ENCODE data around the gene CCT8L2. TPM values are rescaled to one million over a fixed set of nuclear protein-coding genes. Genes with fewer than 3 reads are reported as not detected.
"Not testable (repeated sequence)": the region's sequence is repeated elsewhere in the genome, so short reads cannot be mapped to it uniquely, and the experiment has no call there.

Gene CCT8L2
- total RNA-seq, 4 donors from 2014 or later, result not detected

- 60% methylated on average over 2 of the region's 2 CpGs; no CpG with 5 or more reads in 1 of the 2 donors for WGBS, 2 donors (ENCODE audit: low coverage in 1 of 2)
Observed at GRCh38 chr22:16586170-16586569, 6.4 kb downstream of the CCT8L2 start.

GRCh38 chr22:16580872-16581271 lies 11.7 kb downstream of the CCT8L2 start:
- WGBS, 2 donors (ENCODE audit: low coverage in 1 of 2), result 80 to 89% methylated on average over 1 of the region's 2 CpGs
- not testable (repeated sequence) for H3K9me3 ChIP-seq, H3K36me3 ChIP-seq, H3K27ac ChIP-seq, H3K4me1 ChIP-seq, ATAC-seq, H3K4me3 ChIP-seq
- peaks cover 11% of the 10 kb centered on the region for H3K27me3 ChIP-seq

More at GRCh38 chr22:16586170-16586569, 6.4 kb downstream of the CCT8L2 start:
- TF ChIP-seq CTCF (IDR thresholded peaks at IDR 0.05) (no peak), POLR2AphosphoS5 (IDR thresholded peaks at IDR 0.05) (no peak), EP300 (IDR thresholded peaks at IDR 0.05) (no peak), POLR2A (IDR thresholded peaks at IDR 0.05) (no peak)
- Histone ChIP-seq H3K4me3 (no peak overlapping the region), H3K36me3 (no peaks in the 10 kb centered on the region), H3K9me3 (no peaks in the 10 kb centered on the region), H3K27me3 (peaks cover 10% of the 10 kb centered on the region), H3K4me1 (no peaks in the 10 kb centered on the region), H3K27ac (no peak overlapping the region)
- ATAC-seq, result no peak

- not testable (repeated sequence) for ATAC-seq, H3K27ac ChIP-seq, H3K4me1 ChIP-seq, H3K36me3 ChIP-seq, H3K27me3 ChIP-seq, H3K9me3 ChIP-seq, H3K4me3 ChIP-seq
- WGBS, 2 donors (ENCODE audit: low coverage in 1 of 2), result 30 to 64% methylated on average over 1 of the region's 2 CpGs
Observed at GRCh38 chr22:16569240-16569834, 23.3 kb downstream of the CCT8L2 start.

- TF ChIP-seq CTCF (IDR thresholded peaks at IDR 0.05) (no peak), POLR2A (IDR thresholded peaks at IDR 0.05) (no peak), EP300 (IDR thresholded peaks at IDR 0.05) (no peak), POLR2AphosphoS5 (IDR thresholded peaks at IDR 0.05) (no peak)
- WGBS, 2 donors (ENCODE audit: low coverage in 1 of 2), result 88 to 89% methylated on average over 5 of the region's 6 CpGs
- no peaks in the 10 kb centered on the region for H3K27me3 ChIP-seq
Observed at GRCh38 chr22:16568425-16568758, 24.2 kb downstream of the CCT8L2 start.

GRCh38 chr22:16567617-16568424 lies 24.8 kb downstream of the CCT8L2 start:
- not testable (repeated sequence) for H3K27ac ChIP-seq, H3K36me3 ChIP-seq, H3K27me3 ChIP-seq, H3K9me3 ChIP-seq, ATAC-seq, H3K4me3 ChIP-seq, H3K4me1 ChIP-seq
- WGBS, 2 donors (ENCODE audit: low coverage in 1 of 2), result no CpG with 5 or more reads among the region's 13 CpGs

More at GRCh38 chr22:16568425-16568758, 24.2 kb downstream of the CCT8L2 start:
- H3K4me1 ChIP-seq, result no peaks in the 10 kb centered on the region
- H3K9me3 ChIP-seq, result no peaks in the 10 kb centered on the region
- H3K27ac ChIP-seq, result no peak overlapping the region
- no peak for ATAC-seq
- no peak overlapping the region for H3K4me3 ChIP-seq
- no peaks in the 10 kb centered on the region for H3K36me3 ChIP-seq

- not testable (repeated sequence) for H3K4me1 ChIP-seq, H3K27me3 ChIP-seq, H3K27ac ChIP-seq, H3K4me3 ChIP-seq, H3K9me3 ChIP-seq, ATAC-seq, H3K36me3 ChIP-seq
- WGBS, 2 donors (ENCODE audit: low coverage in 1 of 2), result no CpG with 5 or more reads among the region's 7 CpGs
Observed at GRCh38 chr22:16566421-16567151, 26.0 kb downstream of the CCT8L2 start.

GRCh38 chr22:16565585-16566420 lies 26.8 kb downstream of the CCT8L2 start:
- WGBS, 2 donors (ENCODE audit: low coverage in 1 of 2), result no CpG with 5 or more reads among the region's 15 CpGs
- not testable (repeated sequence) for H3K4me3 ChIP-seq, H3K9me3 ChIP-seq, H3K36me3 ChIP-seq, H3K4me1 ChIP-seq, H3K27ac ChIP-seq, H3K27me3 ChIP-seq, ATAC-seq

GRCh38 chr22:16564837-16565584 lies 27.6 kb downstream of the CCT8L2 start:
- WGBS, 2 donors (ENCODE audit: low coverage in 1 of 2), result no CpG with 5 or more reads among the region's 6 CpGs
- not testable (repeated sequence) for ATAC-seq, H3K4me1 ChIP-seq

More at GRCh38 chr22:16564837-16565584, 27.6 kb downstream of the CCT8L2 start:
- not testable (repeated sequence) for H3K4me3 ChIP-seq, H3K27ac ChIP-seq, H3K27me3 ChIP-seq, H3K36me3 ChIP-seq, H3K9me3 ChIP-seq

Data from gastroesophageal sphincter (tissue), 4 donors.